ENCODE data around the gene GOLGA6L22. TPM values are rescaled to one million over a fixed set of nuclear protein-coding genes. Genes with fewer than 3 reads are reported as not detected.

GOLGA6L22 gene, protein sequence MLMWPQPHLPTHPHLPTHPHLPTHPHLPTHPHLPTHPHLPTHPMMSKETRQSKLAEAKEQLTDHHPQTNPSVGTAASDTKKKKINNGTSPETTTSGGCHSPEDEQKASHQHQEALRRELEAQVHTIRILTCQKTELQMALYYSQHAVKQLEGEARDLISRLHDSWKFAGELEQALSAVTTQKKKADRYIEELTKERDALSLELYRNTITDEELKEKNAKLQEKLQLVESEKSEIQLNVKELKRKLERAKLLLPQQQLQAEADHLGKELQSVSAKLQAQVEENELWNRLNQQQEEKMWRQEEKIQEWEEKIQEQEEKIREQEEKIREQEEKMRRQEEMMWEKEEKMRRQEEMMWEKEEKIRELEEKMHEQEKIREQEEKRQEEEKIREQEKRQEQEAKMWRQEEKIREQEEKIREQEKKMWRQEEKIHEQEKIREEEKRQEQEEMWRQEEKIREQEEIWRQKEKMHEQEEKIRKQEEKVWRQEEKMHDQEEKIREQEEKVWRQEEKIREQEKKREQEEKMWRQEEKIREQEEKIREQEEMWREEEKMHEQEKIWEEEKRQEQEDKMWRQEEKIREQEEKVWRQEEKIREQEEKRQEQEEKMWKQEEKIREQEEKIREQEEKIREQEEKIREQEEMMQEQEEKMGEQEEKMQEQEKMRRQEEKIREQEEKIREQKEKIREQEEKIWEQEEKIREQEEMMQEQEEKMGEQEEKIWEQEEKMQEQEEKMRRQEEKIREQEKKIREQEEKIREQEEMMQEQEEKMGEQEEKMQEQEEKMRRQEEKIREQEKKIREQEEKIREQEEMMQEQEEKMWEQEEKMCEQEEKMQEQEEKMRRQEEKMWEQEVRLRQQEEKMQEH
- not detected in 2 replicates for total RNA-seq

DNA sequence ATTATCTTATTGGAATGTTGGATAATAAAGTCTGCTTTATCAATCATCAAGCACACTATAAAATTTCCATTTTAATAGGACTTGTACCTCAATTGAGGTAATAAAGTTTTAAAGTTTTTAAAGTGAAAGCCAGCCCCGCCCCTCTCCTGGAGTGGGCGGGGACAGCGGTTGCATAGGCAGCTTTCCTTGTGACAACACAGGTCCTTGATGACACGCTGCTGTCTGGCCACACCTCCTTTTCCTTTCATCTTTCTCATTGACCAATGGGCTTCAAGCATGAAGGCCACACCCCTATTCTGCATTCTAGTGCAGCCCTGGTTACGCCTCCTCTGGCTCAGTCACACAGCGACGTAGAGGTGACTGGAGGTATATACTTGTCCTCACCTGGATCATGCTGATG is at the start of gene GOLGA6L22:
Gene GOLGA6L22, plus strand, starts transcription at position 301 of the 400 bp plus-strand sequence. Its CDS starts 91 bp downstream, at position 392.

Small RNA genes lying within 50 kb of the gene (small RNA-seq; reads per million reads assigned to genes)
- not detected for gene RN7SL545P

All from thoracic aorta endothelial cell (primary cell).